Pancreas (tissue), 10 donors: Measurements from ENCODE around the gene EIF6. TPM values are rescaled to one million over a fixed set of nuclear protein-coding genes. Genes with fewer than 3 reads are reported as not detected.

Source experiments
- ATAC-seq, 4 donors: fragments of 200-7000 bp; cut with Tn5 transposase; one replicate each; pipeline versions ENCODE4 v1.8.0 to v1.9.1; 2020; ENCODE audit warnings: mild to moderate bottlenecking in 4 of 4, moderate library complexity in 4 of 4
- DNase-seq, 6 donors: peaks; one replicate each; pipeline ENCODE4 v3.0.0-alpha.2; 2020
- FAIRE-seq: peaks from 2 replicates; lab custom pipeline; 2012; peaks lifted over from hg19 to GRCh38; lab: Jason Lieb, UNC
- H3K27ac ChIP-seq, 4 donors: fragments of 200-600 bp; sonication (generic); 1 replicate in 3 of 4; 2 replicates in 1 of 4; pipeline versions ENCODE4 v1.5.0 to v1.8.0; 2020
- H3K27me3 ChIP-seq, 4 donors: fragments of 200-600 bp; one replicate each; pipeline ENCODE4 v1.8.0; 2021
- H3K36me3 ChIP-seq, 3 donors: fragments of 200-600 bp; sonication (generic) in 1 of 3; one replicate each; pipeline versions ENCODE4 v1.5.0 to v1.8.0; 2020 to 2021
- H3K4me1 ChIP-seq, 3 donors: fragments of 200-600 bp; one replicate each; pipeline ENCODE4 v1.8.0; 2021
- H3K4me3 ChIP-seq, 4 donors: fragments of 200-600 bp; sonication (generic) in 2 of 4; one replicate each; pipeline versions ENCODE4 v1.5.0 to v1.8.0; 2020 to 2021
- H3K9me3 ChIP-seq, 4 donors: fragments of 200-600 bp; one replicate each; pipeline ENCODE4 v1.8.0; 2021
- CTCF ChIP-seq, 4 donors: fragments of 200-600 bp; sonication (generic) in 3 of 4; IDR thresholded peaks; one replicate each; pipeline versions ENCODE4 v1.5.0 to v1.8.0; 2021; ENCODE audit warnings: antibody characterized with exemption in 4 of 4
- WGBS, 2 donors: extraction: QIAGEN DNeasy Blood & Tissue Kit; methylation state at CpG; one replicate each; pipeline ENCODE4 v1.1.7; 2013; 5-methylcytosine and 5-hydroxymethylcytosine counted together
- intact Hi-C, 3 donors: fragments of 100-400 bp; cut with DNase I; formaldehyde crosslinking; loops; one replicate each; pipeline versions ENCODE4 v1.11.1 to v1.14.2; 2022
- polyA plus RNA-seq, 2 donors: library from polyadenylated mRNA; stranded (reverse); fragments of 200-250 nt; gene quantifications; one replicate each; pipeline ENCODE4 v1.2.3, GENCODE V29; 2013
- total RNA-seq, 6 donors: library from RNA; stranded (reverse); fragmentation: NEBNext Ultra II Directional in 4 of 6; extraction: Animal tissue kit (Norgen Biotek cat#: 25700) in 4 of 6; gene quantifications; one replicate each; pipeline versions ENCODE4 v1.2.1 to v1.2.4, GENCODE V29; 2021 to 2023
- donor health status: healthy with polysubstance abuse.
- donor health status: DM: no; HTN: no; CAD: no; lungs with moderate emphysema.
- donor health status: DM: no; HTN: no; CAD: no.
- donor health status: control.
- donor health status: control.
- donor health status: Bipolar disorder and iron deficiency.
- donor health status: DM: yes; HTN: yes; CAD: no.
- donor health status: DM: no; HTN: no; CAD: no.
- donor health status: DM: no; HTN: no; CAD: no.
- donor health status: DM: yes; HTN: yes; CAD: no.

The EIF6 gene
- total and polyA plus RNA-seq, 8 donors = 30.6 to 79.4 (median 50.4) TPM

GRCh38 chr20:35293303-35294292 lies 9.0 kb upstream of the EIF6 start:
- Histone ChIP-seq H3K4me3 (no peak overlapping the region), H3K9me3 (no peaks in the 10 kb centered on the region), H3K27me3 (no peaks in the 10 kb centered on the region), H3K36me3 (no peaks in the 10 kb centered on the region), H3K27ac (no peak overlapping the region), H3K4me1 (no peaks in the 10 kb centered on the region)
- DNase-seq (no peak), ATAC-seq (no peak), FAIRE-seq (no peak)
- TF ChIP-seq CTCF (IDR thresholded peaks at IDR 0.05) = no peak
- intact Hi-C loops = no loop called here
- WGBS, 2 donors = 78 to 87% methylated on average over 19 of the region's 19 CpGs

GRCh38 chr20:35292504-35293285 lies 8.1 kb upstream of the EIF6 start:
- no peak overlapping the region for H3K27ac ChIP-seq
- no peaks in the 10 kb centered on the region for H3K36me3 ChIP-seq
- no peak overlapping the region for H3K4me3 ChIP-seq
- WGBS, 2 donors = 58 to 62% methylated on average over 23 of the region's 23 CpGs
- DNase-seq (no peak), ATAC-seq (no peak), FAIRE-seq (no peak)
- no peaks in the 10 kb centered on the region for H3K4me1 ChIP-seq
- no peaks in the 10 kb centered on the region for H3K9me3 ChIP-seq
- TF ChIP-seq CTCF (IDR thresholded peaks at IDR 0.05) = no peak
- intact Hi-C loops = no loop called here
- no peaks in the 10 kb centered on the region for H3K27me3 ChIP-seq

GRCh38 chr20:35291654-35292503 lies 7.3 kb upstream of the EIF6 start, which contains the start of gene FAM83C:
FAM83C (minus strand) TSS chr20:35292425; CDS start chr20:35292304, 121 bp downstream.
- Histone ChIP-seq H3K4me1 (no peaks in the 10 kb centered on the region), H3K9me3 (no peaks in the 10 kb centered on the region), H3K36me3 (no peaks in the 10 kb centered on the region), H3K4me3 (no peak within 1 kb of the TSS), H3K27ac (no peak within 1 kb of the TSS), H3K27me3 (no peaks in the 10 kb centered on the region)
- 76 to 86% methylated on average over 28 to 40 of the region's 40 CpGs for WGBS, 2 donors
- no peak for TF ChIP-seq CTCF (IDR thresholded peaks at IDR 0.05)
- ATAC-seq = no peak
- peak in 1 of 6 donors; percentile 52 for DNase-seq
- no peak for FAIRE-seq
- intact Hi-C loops = no loop called here

- no peaks in the 10 kb centered on the region for H3K9me3 ChIP-seq
- no peak for TF ChIP-seq CTCF (IDR thresholded peaks at IDR 0.05)
- no peak for FAIRE-seq
- H3K27me3 ChIP-seq = no peaks in the 10 kb centered on the region
- WGBS, 2 donors = 72 to 79% methylated on average over 5 to 7 of the region's 7 CpGs
- no peaks in the 10 kb centered on the region for H3K4me1 ChIP-seq
- intact Hi-C loops = no loop called here
- no peak for ATAC-seq
- peak in 1 of 6 donors; percentile 27 for DNase-seq
- H3K4me3 ChIP-seq = no peak overlapping the region
- H3K27ac ChIP-seq = no peak overlapping the region
- no peaks in the 10 kb centered on the region for H3K36me3 ChIP-seq
These were observed 6.4 kb upstream of the EIF6 start for GRCh38 chr20:35290887-35291417.
